HCT116 (cell line): ENCODE measurements around the gene PRKG1. TPM values are rescaled to one million over a fixed set of nuclear protein-coding genes. Genes with fewer than 3 reads are reported as not detected.

Experiments
- ATAC-seq: fragments of 200-7000 bp; cut with Tn5 transposase; 2 replicates; pipeline ENCODE4 v1.9.1; 2020; ENCODE audit warnings: mild to moderate bottlenecking, moderate library complexity
- BruUV-seq: library from RNA; stranded (reverse); fragments of 400-500 nt; replicated peaks from 2 replicates; lab custom pipeline; 2021; lab: Mats Ljungman, UMichigan
- CTCF ChIA-PET: fragments of 300-600 bp; sonication (Branson Sonifier 250); formaldehyde crosslinking; loops from one replicate; lab custom pipeline; 2021; ENCODE audit warnings: antibody characterized with exemption; lab: Charles Lee
- POLR2A ChIA-PET: fragments of 300-600, 350-600 bp; sonication (Branson Sonifier 250); formaldehyde crosslinking; loops from one replicate; lab custom pipeline; 2021; ENCODE audit warnings: antibody characterized with exemption; lab: Charles Lee
- RAD21 ChIA-PET, 2 experiments: fragments of 300-600 bp; sonication (Branson Sonifier 250); formaldehyde crosslinking; loops; one replicate each; lab custom pipeline; 2023; ENCODE audit warnings: low total read pairs in 2 of 2; ENCODE audit not compliant: uncharacterized antibody in 2 of 2, unreplicated experiment in 2 of 2, low non-redundant PET in 1 of 2; lab: Charles Lee
- DNase-seq: peaks from one replicate; pipeline ENCODE4 v3.0.0-alpha.2; 2010; ENCODE audit warnings: low read depth, low spot score
- H2AFZ ChIP-seq: fragments of 200-600 bp; shearing (Covaris generic), sonication (generic); 2 replicates; pipeline ENCODE4 v1.6.1; 2017; ENCODE audit warnings: low read depth, mixed run types, mixed read lengths, antibody characterized with exemption, low read length; ENCODE audit not compliant: poor library complexity, severe bottlenecking
- H3K27ac ChIP-seq: 2 replicates; pipeline ENCODE4 v1.5.1; 2012; ENCODE audit warnings: low read depth, low read length
- H3K27me3 ChIP-seq: fragments of 200-600 bp; sonication (generic); 2 replicates; pipeline ENCODE4 v1.6.1; 2016; ENCODE audit warnings: mixed run types, low read length, mixed read lengths; ENCODE audit not compliant: insufficient read depth
- H3K36me3 ChIP-seq, 2 experiments: fragments of 200-500 bp in 1 of 2; fragments of 200-600 bp in 1 of 2; sonication (Bioruptor generic) in 1 of 2; sonication (generic) in 1 of 2; 2 replicates each; pipeline versions ENCODE4 v1.5.1 to v1.6.1; 2014 to 2016; ENCODE audit warnings: low read length in 2 of 2, inconsistent platforms in 1 of 2, mixed read lengths in 1 of 2, mixed run types in 1 of 2; ENCODE audit not compliant: insufficient read depth in 2 of 2, control insufficient read depth in 1 of 2
- H3K4me1 ChIP-seq, 2 experiments: fragments of 200-600 bp in 1 of 2; sonication (generic) in 1 of 2; 2 replicates each; pipeline versions ENCODE4 v1.5.1 to v1.6.1; 2012 to 2017; ENCODE audit warnings: low read length in 2 of 2, inconsistent platforms in 1 of 2, mild to moderate bottlenecking in 1 of 2, mixed read lengths in 1 of 2, mixed run types in 1 of 2, moderate library complexity in 1 of 2; ENCODE audit not compliant: insufficient read depth in 2 of 2, control insufficient read depth in 1 of 2
- H3K4me2 ChIP-seq: fragments of 200-600 bp; sonication (generic); 2 replicates; pipeline ENCODE4 v1.6.1; 2017; ENCODE audit warnings: mixed run types, low read length, mixed read lengths
- H3K4me3 ChIP-seq, 2 experiments: fragments of 200-600 bp in 1 of 2; sonication (generic) in 1 of 2; replicated peaks in 1 of 2; 2 replicates each; pipeline ENCODE4 v1.5.1; 2011 to 2016; ENCODE audit warnings: low read length in 2 of 2, control low read depth in 1 of 2, low read depth in 1 of 2, mild to moderate bottlenecking in 1 of 2, mixed read lengths in 1 of 2, mixed run types in 1 of 2
- H3K79me2 ChIP-seq: fragments of 200-600 bp; sonication (generic); 2 replicates; pipeline ENCODE4 v1.6.1; 2017; ENCODE audit warnings: mild to moderate bottlenecking, mixed run types, low read length, moderate library complexity, mixed read lengths; ENCODE audit not compliant: insufficient read depth
- H3K9ac ChIP-seq: fragments of 200-600 bp; sonication (generic); 2 replicates; pipeline ENCODE4 v1.6.1; 2016; ENCODE audit warnings: low read length, mixed read lengths
- H3K9me2 ChIP-seq: fragments of 200-600 bp; sonication (generic), shearing (Covaris generic); 2 replicates; pipeline ENCODE4 v1.6.1; 2017; ENCODE audit warnings: mixed run types, mild to moderate bottlenecking, moderate library complexity; ENCODE audit not compliant: insufficient read depth
- H3K9me3 ChIP-seq, 2 experiments: fragments of 200-500 bp in 1 of 2; fragments of 200-600 bp in 1 of 2; sonication (Bioruptor generic) in 1 of 2; sonication (generic) in 1 of 2; 2 replicates each; pipeline ENCODE4 v1.6.1; 2014 to 2017; ENCODE audit warnings: low read length in 2 of 2, mixed read lengths in 2 of 2, inconsistent platforms in 1 of 2, low read depth in 1 of 2, mild to moderate bottlenecking in 1 of 2, mixed run types in 1 of 2, moderate library complexity in 1 of 2; ENCODE audit not compliant: control insufficient read depth in 1 of 2, insufficient read depth in 1 of 2
- H4K20me1 ChIP-seq: fragments of 200-600 bp; sonication (generic), shearing (Covaris generic); 2 replicates; pipeline ENCODE4 v1.6.1; 2017; ENCODE audit warnings: mixed run types, mild to moderate bottlenecking, moderate library complexity; ENCODE audit not compliant: insufficient read depth
- ATF3 ChIP-seq: IDR thresholded peaks from 2 replicates; pipeline ENCODE4 v1.6.1; 2012
- CBX3 ChIP-seq: IDR thresholded peaks from 2 replicates; pipeline ENCODE4 v1.6.1; 2012; ENCODE audit warnings: low read depth
- ELF1 ChIP-seq: IDR thresholded peaks from 2 replicates; pipeline ENCODE4 v1.6.1; 2012; ENCODE audit warnings: low read depth, borderline replicate concordance
- EZH2phosphoT487 ChIP-seq: fragments of 200-600 bp; IDR thresholded peaks from 2 replicates; pipeline ENCODE4 v1.6.1; 2018; ENCODE audit warnings: antibody characterized with exemption, borderline replicate concordance
- FOSL1 ChIP-seq: IDR thresholded peaks from 2 replicates; pipeline ENCODE4 v1.6.1; 2012; ENCODE audit warnings: low read depth
- JUND ChIP-seq: IDR thresholded peaks from 2 replicates; pipeline ENCODE4 v1.6.1; 2012
- POLR2AphosphoS5 ChIP-seq: IDR thresholded peaks from 2 replicates; pipeline ENCODE4 v1.6.1; 2011; ENCODE audit warnings: mild to moderate bottlenecking, low read depth, low read length, moderate library complexity
- RAD21 ChIP-seq: IDR thresholded peaks from 2 replicates; pipeline ENCODE4 v1.6.1; 2012; ENCODE audit warnings: low read depth, mild to moderate bottlenecking
- REST ChIP-seq: IDR thresholded peaks from 2 replicates; pipeline ENCODE4 v1.6.1; 2012; ENCODE audit warnings: low read depth
- SIN3A ChIP-seq: IDR thresholded peaks from 2 replicates; pipeline ENCODE4 v1.6.1; 2012; ENCODE audit warnings: low read depth
- SP1 ChIP-seq: IDR thresholded peaks from 2 replicates; pipeline ENCODE4 v1.6.1; 2012; ENCODE audit warnings: low read depth
- SRF ChIP-seq: IDR thresholded peaks from 2 replicates; pipeline ENCODE4 v1.6.1; 2012; ENCODE audit warnings: low read depth
- YY1 ChIP-seq: IDR thresholded peaks from 2 replicates; pipeline ENCODE4 v1.6.1; 2011; ENCODE audit warnings: low read length, low read depth, moderate library complexity, mild to moderate bottlenecking; ENCODE audit not compliant: insufficient replicate concordance; ENCODE audit errors: extremely low read depth
- ZBTB33 ChIP-seq: IDR thresholded peaks from 2 replicates; pipeline ENCODE4 v1.6.1; 2011; ENCODE audit warnings: mild to moderate bottlenecking, low read length, moderate library complexity; ENCODE audit not compliant: insufficient replicate concordance; ENCODE audit errors: extremely low read depth
- ZFX ChIP-seq: fragments of 450-650 bp; IDR thresholded peaks from 2 replicates; pipeline ENCODE4 v1.6.1; 2017
- ZNF274 ChIP-seq: fragments of 200-500 bp; sonication (Bioruptor generic); IDR thresholded peaks from 2 replicates; pipeline ENCODE4 v1.6.1; 2014; ENCODE audit warnings: mild to moderate bottlenecking, low read depth, low read length, inconsistent platforms
- intact Hi-C: fragments of 100-400 bp; cut with micrococcal nuclease; formaldehyde crosslinking; loops from 2 replicates; pipeline ENCODE4 v1.10.0; 2022
- total RNA-seq: library from RNA; stranded (reverse); gene quantifications from one replicate; pipeline ENCODE4 v1.2.1, GENCODE V29; 2021; ENCODE audit not compliant: unreplicated experiment

The PRKG1 gene
- total RNA-seq, 1 experiment from 2014 or later = 1.4 TPM

- DNase-seq (no peak), ATAC-seq (no peak)
- intact Hi-C loops = no loop called here
- no peaks in the 10 kb centered on the region for H4K20me1 ChIP-seq
- no peak overlapping the region for H3K27ac ChIP-seq
- no peak overlapping the region for H3K4me3 ChIP-seq
- H3K9ac ChIP-seq = no peak overlapping the region
- no peaks in the 10 kb centered on the region for H3K9me2 ChIP-seq
- H3K36me3 ChIP-seq = no peaks in the 10 kb centered on the region
- no peak overlapping the region for H2AFZ ChIP-seq
- ChIA-PET POLR2A (no interaction called here), RAD21 (no interaction called here), CTCF (no interaction called here)
- no peaks in the 10 kb centered on the region for H3K79me2 ChIP-seq
- H3K4me1 ChIP-seq = no peaks in the 10 kb centered on the region
- H3K27me3 ChIP-seq = no peaks in the 10 kb centered on the region
- no TSS peak for BruUV-seq
- no peak overlapping the region for H3K4me2 ChIP-seq
- TF ChIP-seq ZBTB33 (no peak), YY1 (no peak), FOSL1 (no peak), ZFX (no peak), SP1 (no peak), ELF1 (no peak), POLR2AphosphoS5 (no peak), SIN3A (no peak), JUND (no peak), RAD21 (no peak), SRF (no peak)
- no peaks in the 10 kb centered on the region for H3K9me3 ChIP-seq
Observed at GRCh38 chr10:51344371-51344770, 270.1 kb downstream of the PRKG1 start.

- Histone ChIP-seq H3K79me2 (no peaks in the 10 kb centered on the region), H3K4me1 (no peaks in the 10 kb centered on the region), H3K4me2 (no peak overlapping the region), H2AFZ (no peak overlapping the region), H3K36me3 (no peaks in the 10 kb centered on the region), H4K20me1 (no peaks in the 10 kb centered on the region), H3K9ac (no peak overlapping the region)
- intact Hi-C loops = no loop called here
- DNase-seq = no peak
- ChIA-PET RAD21 (no interaction called here), CTCF (no interaction called here)
- TF ChIP-seq YY1 = no peak
- no peak for TF ChIP-seq REST
- TF ChIP-seq JUND = no peak
- no peak for TF ChIP-seq SRF
- no peak for TF ChIP-seq EZH2phosphoT487
- no peak for TF ChIP-seq SP1
- TF ChIP-seq ATF3 = no peak
- no peak for TF ChIP-seq CBX3
- TF ChIP-seq ZNF274 = no peak
- TF ChIP-seq, all 23 proteins: peak for 0
- no TSS peak for BruUV-seq
- no peak overlapping the region for H3K4me3 ChIP-seq
- no peak overlapping the region for H3K27ac ChIP-seq
- POLR2A ChIA-PET = no interaction called here
- H3K9me2 ChIP-seq = no peaks in the 10 kb centered on the region
- no peaks in the 10 kb centered on the region for H3K27me3 ChIP-seq
- no peaks in the 10 kb centered on the region for H3K9me3 ChIP-seq
- ATAC-seq = no peak
Observed at GRCh38 chr10:51348622-51349021, 274.3 kb downstream of the PRKG1 start.
